Rectal smooth muscle tissue (tissue), 1 donor: ENCODE results near the gene TLE2.
"Not testable (repeated sequence)": the region's sequence is repeated elsewhere in the genome, so short reads cannot be mapped to it uniquely, and the experiment has no call there.

Experiments
- H3K27ac ChIP-seq: one replicate; pipeline ENCODE4 v1.7.0; 2013; ENCODE audit warnings: low read depth, low read length, inconsistent platforms
- H3K27me3 ChIP-seq: one replicate; pipeline ENCODE4 v1.7.0; 2013; ENCODE audit warnings: low read length; ENCODE audit not compliant: control insufficient read depth, insufficient read depth
- H3K36me3 ChIP-seq: one replicate; pipeline ENCODE4 v1.7.0; 2013; ENCODE audit warnings: low read length; ENCODE audit not compliant: control insufficient read depth, insufficient read depth
- H3K4me1 ChIP-seq: one replicate; pipeline ENCODE4 v1.7.0; 2013; ENCODE audit warnings: low read length; ENCODE audit not compliant: control insufficient read depth, insufficient read depth
- H3K4me3 ChIP-seq: one replicate; pipeline ENCODE4 v1.7.0; 2013; ENCODE audit warnings: low read length
- H3K9ac ChIP-seq: one replicate; pipeline ENCODE4 v1.7.0; 2013; ENCODE audit warnings: low read length

The TLE2 gene

DNA sequence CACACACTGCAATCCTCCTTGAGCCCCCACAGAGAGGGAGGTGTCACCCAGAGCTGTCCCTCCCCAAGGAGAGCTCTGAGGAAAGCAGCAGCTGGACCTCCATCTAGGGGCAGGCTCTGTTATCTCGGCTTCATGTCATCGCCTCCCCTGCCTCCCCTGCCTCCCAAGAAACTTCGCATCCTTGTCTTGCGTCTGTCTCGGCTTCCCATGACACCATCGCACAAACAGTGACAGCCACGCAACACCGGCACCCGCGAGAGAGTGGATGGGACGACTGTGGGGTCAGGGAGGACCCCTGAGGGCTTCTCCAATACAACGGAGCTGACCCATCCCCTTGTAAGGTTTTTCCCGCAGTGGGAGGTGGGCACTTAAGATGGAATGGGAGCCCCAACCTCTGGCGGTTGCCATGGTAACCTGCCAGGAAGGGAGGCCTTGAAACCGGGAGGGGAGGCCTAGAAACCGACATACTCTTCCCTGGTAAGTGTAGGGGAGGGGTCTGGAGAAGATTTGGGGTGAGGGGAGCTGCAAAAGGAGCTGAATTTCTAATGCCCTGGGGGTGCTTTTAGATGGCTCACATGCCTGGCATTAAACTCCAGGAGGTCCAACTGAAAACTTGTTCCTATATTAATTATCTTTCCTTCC lies 16.3 kb downstream of the TLE2 start:
- H3K27me3 ChIP-seq: no peaks in the 10 kb centered on the region
- no peak overlapping the region for H3K27ac ChIP-seq
- H3K4me3 ChIP-seq: no peak overlapping the region
- H3K36me3 ChIP-seq: peaks cover 5% of the 10 kb centered on the region
- H3K9ac ChIP-seq: no peak overlapping the region
- no peaks in the 10 kb centered on the region for H3K4me1 ChIP-seq

DNA sequence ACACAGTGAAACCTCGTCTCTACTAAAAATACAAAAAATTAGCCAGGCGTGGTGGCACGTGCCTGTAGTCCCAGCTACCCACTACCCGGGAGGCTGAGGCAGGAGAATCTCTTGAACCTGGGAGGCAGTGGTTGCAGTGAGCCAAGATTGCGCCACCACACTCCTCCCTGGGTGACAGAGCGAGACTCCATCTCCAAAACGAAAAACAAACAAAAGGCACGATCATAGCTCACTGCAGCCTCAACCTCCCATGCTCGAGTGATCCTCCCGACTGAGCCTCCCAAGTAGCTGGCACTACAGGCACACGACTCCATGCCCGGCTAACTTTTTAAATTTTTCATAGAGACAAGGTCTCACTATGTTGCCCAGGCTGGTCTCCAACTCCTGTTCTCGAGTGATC lies 17.0 kb downstream of the TLE2 start:
- H3K36me3 ChIP-seq: not testable (repeated sequence)

DNA sequence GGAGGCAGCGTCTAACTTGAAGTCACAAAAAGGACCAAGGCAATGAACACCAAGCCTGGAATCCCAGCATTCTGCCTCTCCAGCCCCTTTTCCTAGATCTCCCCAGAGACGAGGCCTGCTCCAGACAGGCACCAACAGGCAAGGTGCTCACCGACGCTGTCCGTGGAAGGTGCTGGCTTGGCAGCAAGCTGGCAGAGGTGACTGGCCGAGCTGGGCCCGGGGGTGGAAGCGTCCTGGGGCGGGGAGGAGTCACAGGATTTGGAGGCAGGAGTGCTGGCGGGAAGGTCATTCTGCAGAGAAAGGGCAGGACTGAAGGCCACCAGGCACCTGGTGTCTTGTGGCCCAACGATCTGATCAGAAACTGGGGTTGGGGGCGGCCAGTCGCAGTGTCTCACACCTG lies 18.2 kb downstream of the TLE2 start:
- H3K27me3 ChIP-seq: no peaks in the 10 kb centered on the region
- no peak overlapping the region for H3K9ac ChIP-seq
- peaks cover 5% of the 10 kb centered on the region for H3K36me3 ChIP-seq
- H3K27ac ChIP-seq: no peak overlapping the region
- H3K4me3 ChIP-seq: no peak overlapping the region
- H3K4me1 ChIP-seq: no peaks in the 10 kb centered on the region

More for the DNA sequence above, 17.0 kb downstream of the TLE2 start:
- H3K4me1 ChIP-seq, H3K27ac ChIP-seq, H3K4me3 ChIP-seq, H3K27me3 ChIP-seq, H3K9ac ChIP-seq: not testable (repeated sequence)

DNA sequence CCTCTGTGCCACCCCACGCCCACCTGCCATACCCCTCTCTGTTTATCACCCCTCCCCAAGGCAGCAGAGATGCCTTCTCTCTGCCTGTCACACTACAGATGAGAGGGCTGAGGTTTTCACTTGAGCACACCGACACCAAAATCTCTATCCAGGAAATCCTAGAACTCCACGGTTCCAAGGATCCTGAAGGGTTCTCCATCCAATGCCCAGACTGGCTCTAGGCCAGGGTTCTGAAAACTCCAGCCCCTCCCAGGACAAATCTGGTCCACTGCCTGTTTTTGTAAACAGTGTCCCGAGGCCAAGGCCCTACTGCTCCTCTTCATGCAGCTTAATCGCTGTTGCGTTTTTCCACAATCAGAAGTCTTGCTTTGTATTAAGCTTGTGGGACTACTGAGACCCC lies 20.1 kb downstream of the TLE2 start:
- Histone ChIP-seq H3K27ac (no peak overlapping the region), H3K4me1 (no peaks in the 10 kb centered on the region), H3K4me3 (no peak overlapping the region), H3K27me3 (no peaks in the 10 kb centered on the region), H3K9ac (no peak overlapping the region), H3K36me3 (peaks cover 5% of the 10 kb centered on the region)

DNA sequence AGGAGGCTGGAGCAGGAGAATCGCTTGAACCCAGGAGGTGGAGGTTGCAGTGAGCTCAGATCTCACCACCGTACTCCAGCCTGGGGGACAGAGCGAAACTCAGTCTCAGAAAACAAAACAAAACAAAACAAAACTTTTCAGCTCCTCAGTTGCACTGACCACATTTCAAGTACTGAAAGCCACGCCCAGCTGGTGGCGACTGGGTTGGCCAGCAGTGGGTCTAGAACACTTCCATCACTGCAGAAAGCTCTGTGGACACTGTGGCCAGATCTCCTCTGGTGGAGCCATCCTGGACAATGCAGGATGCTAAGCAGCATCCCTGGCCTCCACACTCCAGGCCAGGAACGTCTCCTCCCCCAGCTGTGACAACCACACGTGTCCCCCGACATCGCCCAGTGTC lies 21.1 kb downstream of the TLE2 start:
- no peaks in the 10 kb centered on the region for H3K27me3 ChIP-seq
- H3K4me1 ChIP-seq: no peaks in the 10 kb centered on the region
- H3K9ac ChIP-seq: no peak overlapping the region
- peaks cover 5% of the 10 kb centered on the region for H3K36me3 ChIP-seq
- H3K4me3 ChIP-seq: no peak overlapping the region
- no peak overlapping the region for H3K27ac ChIP-seq

DNA sequence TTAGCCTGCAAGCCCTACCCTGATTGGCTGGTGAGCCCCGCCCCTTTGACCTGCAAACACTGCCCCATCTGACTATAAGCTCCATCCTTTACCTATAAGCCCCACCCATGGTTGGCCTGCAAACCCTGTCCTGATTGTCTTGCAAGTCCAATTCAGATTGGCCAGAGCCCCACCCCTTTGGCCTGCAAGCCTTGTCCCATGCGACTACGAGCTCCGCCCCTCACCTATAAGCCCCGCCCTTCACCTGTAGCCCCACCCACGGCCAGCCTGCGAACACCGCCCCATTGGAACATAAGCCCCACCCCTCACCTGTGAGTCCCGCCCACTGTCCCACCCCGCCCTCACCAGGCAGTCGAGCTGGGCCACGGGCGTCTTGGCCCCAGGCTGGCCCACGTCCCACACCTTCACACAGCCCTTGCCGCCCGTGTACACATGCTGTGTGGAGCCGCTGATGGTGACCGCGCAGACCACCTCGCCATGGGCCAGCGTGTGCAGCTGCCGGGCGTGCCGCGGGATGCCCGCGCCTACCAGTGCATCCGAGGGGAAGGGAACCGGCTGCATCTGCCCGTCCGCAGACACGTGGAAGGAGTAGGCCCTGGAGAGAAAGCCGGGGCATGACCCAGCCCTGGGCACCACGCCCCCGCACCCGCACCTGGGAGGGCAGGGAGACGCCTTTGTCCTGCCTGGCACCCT lies 22.9 kb downstream of the TLE2 start:
- H3K27me3 ChIP-seq: no peaks in the 10 kb centered on the region
- no peaks in the 10 kb centered on the region for H3K4me1 ChIP-seq
- H3K9ac ChIP-seq: no peak overlapping the region
- peaks cover 3% of the 10 kb centered on the region for H3K36me3 ChIP-seq
- no peak overlapping the region for H3K4me3 ChIP-seq
- no peak overlapping the region for H3K27ac ChIP-seq

DNA sequence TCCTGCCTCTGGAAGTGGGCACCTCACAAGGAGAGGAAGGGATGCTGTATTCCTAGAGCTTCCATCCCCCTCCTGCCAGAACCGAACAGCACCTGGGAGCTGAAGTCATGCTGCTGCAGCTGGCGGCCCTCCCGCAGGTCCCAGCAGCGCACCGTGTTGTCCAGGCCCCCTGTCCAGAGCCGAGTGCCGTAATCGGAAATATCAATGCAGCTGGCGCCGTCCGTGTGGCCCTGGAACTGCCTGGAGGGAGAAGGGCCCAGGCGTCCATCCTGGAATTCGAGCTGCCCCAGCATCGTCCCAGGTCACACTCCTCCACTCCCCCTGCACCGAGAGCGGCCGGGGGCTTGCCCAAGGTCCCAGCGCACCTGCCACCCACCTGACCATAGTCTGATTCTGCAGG lies 23.7 kb downstream of the TLE2 start:
- Histone ChIP-seq H3K4me1 (no peaks in the 10 kb centered on the region), H3K9ac (no peak overlapping the region), H3K27ac (no peak overlapping the region), H3K4me3 (no peak overlapping the region), H3K36me3 (peaks cover 3% of the 10 kb centered on the region), H3K27me3 (no peaks in the 10 kb centered on the region)

DNA sequence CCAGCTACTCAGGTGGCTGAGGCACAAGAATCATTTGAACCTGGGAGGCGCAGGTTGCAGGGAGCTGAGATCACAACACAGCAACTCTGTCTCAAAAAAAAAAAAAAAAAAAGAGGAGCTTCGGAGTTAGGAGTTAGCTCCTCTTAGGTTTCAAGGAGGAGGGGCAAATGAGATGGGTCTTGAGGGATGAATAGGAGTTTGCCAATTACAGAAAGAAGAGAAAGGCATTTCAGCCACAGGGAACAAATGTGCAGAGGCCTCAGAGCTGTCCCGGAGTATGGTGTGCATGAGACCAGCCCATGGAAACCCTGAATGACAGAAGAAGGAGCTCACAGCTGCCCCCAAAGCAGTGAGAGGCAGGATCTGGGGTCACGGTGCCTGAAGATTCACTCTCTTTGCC lies 24.6 kb downstream of the TLE2 start:
- no peak overlapping the region for H3K27ac ChIP-seq
- H3K9ac ChIP-seq: no peak overlapping the region
- peaks cover under 1% of the 10 kb centered on the region for H3K36me3 ChIP-seq
- H3K4me3 ChIP-seq: no peak overlapping the region
- H3K27me3 ChIP-seq: no peaks in the 10 kb centered on the region
- H3K4me1 ChIP-seq: no peaks in the 10 kb centered on the region

DNA sequence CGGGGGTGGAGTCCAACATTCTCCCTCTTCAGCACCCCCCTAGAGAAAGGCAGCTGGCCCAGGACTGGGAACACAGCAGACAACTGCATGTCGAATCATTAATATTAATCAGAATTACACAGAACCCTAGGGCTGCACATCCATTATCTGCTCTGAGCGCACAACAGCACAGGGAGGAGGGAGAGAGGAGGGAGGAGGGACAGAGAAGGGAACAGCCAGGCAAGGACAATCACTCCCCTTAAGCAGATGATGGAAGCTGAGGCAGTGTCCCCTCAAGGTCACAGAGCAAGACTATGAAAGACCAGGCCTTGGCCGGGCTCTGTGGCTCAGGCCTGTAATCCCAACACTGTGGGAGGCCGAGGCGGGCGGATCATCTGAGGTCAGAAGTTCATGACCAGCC lies 26.0 kb downstream of the TLE2 start:
- H3K36me3 ChIP-seq: peaks cover 3% of the 10 kb centered on the region

DNA sequence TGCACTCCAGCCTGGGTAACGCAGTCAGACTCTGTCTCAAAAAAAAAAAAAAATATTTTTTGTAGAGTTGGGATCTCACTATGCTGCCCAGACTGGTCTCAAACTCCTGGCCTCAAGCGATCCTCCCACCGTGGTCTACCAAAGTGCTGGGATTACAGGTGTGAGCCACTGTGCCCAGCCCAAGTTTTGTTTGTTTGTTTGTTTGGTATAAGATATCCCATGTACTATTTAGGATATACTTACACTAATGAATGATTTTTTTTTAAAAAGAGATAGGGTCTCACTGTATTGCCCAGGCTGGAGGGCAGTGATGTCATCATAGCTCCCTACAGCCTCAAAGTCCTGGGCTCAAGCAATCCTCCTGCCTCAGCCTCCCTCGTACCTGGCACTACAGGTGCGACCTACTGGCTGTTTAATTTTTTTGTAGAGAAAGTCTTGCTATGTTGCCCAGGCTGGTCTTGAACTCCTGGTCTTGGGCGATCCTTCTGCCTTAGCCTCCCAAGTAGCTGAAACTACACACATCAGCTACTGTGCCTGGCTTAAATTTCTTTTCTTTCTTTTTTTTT lies 27.8 kb downstream of the TLE2 start:
- Histone ChIP-seq H3K4me3 (no peak overlapping the region), H3K27ac (no peak overlapping the region), H3K9ac (no peak overlapping the region), H3K4me1 (no peaks in the 10 kb centered on the region), H3K36me3 (peaks cover 6% of the 10 kb centered on the region), H3K27me3 (no peaks in the 10 kb centered on the region)

More for the DNA sequence above, 26.0 kb downstream of the TLE2 start:
- Histone ChIP-seq H3K27ac (no peak overlapping the region), H3K27me3 (no peaks in the 10 kb centered on the region), H3K4me1 (no peaks in the 10 kb centered on the region), H3K9ac (no peak overlapping the region), H3K4me3 (no peak overlapping the region)

DNA sequence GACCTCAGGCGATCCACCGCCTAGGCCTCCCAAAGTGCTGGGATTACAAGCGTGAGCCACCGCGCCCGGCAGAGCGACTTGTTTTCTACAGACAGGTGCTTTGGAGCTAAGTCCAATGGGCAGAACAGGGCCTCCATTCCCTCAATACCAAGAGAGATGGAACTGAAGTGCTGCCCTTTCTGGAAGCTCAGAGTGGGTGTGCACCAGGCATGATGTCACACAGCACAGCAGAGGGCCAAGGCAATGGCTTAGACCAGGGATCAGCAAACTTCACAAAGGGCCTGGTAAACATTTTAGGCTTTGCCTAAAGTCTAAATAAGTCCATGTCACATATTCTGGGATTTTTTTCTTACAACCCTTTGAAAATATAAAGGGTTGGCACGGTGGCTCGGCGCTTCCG lies 30.4 kb downstream of the TLE2 start:
- no peaks in the 10 kb centered on the region for H3K4me1 ChIP-seq
- H3K27ac ChIP-seq: no peak overlapping the region
- H3K4me3 ChIP-seq: no peak overlapping the region
- H3K27me3 ChIP-seq: no peaks in the 10 kb centered on the region
- H3K9ac ChIP-seq: no peak overlapping the region
- peaks cover 6% of the 10 kb centered on the region for H3K36me3 ChIP-seq

DNA sequence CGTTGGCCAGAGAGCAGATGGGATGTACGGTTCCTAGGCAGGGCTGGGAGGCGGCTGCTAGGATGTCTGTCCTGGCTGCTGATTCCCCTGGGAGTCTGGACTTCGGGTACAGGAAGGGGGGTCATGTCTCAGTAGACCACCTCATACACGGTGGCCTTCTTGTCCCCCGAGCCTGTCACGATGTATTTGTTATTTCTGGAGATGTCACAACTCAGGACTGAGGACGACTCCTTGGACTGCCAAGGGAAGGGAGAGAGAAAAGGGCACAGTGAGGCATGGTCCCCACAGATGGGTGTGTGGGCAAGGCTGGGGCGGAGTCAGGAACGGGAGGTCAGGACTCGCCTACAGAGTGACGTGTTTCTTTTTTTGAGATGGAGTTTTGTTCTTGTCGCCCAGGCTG lies 31.4 kb downstream of the TLE2 start:
- Histone ChIP-seq H3K27ac (no peak overlapping the region), H3K27me3 (no peaks in the 10 kb centered on the region)

More for the DNA sequence above, 31.4 kb downstream of the TLE2 start:
- no peak overlapping the region for H3K9ac ChIP-seq
- H3K36me3 ChIP-seq: peaks cover 6% of the 10 kb centered on the region
- H3K4me3 ChIP-seq: no peak overlapping the region
- no peaks in the 10 kb centered on the region for H3K4me1 ChIP-seq
